ENCODE data around the gene GTPBP4. TPM values are rescaled to one million over a fixed set of nuclear protein-coding genes. Genes with fewer than 3 reads are reported as not detected.
A peak's percentile ranks its signal among the peaks of the same experiment; 100 is the strongest.

Gene GTPBP4
- total and polyA plus RNA-seq, 9 of the 15 experiments (the other 6 are each of a cell fraction or from before 2014, with no cell fraction given): 79.0 to 155 (median 128) TPM

DNA sequence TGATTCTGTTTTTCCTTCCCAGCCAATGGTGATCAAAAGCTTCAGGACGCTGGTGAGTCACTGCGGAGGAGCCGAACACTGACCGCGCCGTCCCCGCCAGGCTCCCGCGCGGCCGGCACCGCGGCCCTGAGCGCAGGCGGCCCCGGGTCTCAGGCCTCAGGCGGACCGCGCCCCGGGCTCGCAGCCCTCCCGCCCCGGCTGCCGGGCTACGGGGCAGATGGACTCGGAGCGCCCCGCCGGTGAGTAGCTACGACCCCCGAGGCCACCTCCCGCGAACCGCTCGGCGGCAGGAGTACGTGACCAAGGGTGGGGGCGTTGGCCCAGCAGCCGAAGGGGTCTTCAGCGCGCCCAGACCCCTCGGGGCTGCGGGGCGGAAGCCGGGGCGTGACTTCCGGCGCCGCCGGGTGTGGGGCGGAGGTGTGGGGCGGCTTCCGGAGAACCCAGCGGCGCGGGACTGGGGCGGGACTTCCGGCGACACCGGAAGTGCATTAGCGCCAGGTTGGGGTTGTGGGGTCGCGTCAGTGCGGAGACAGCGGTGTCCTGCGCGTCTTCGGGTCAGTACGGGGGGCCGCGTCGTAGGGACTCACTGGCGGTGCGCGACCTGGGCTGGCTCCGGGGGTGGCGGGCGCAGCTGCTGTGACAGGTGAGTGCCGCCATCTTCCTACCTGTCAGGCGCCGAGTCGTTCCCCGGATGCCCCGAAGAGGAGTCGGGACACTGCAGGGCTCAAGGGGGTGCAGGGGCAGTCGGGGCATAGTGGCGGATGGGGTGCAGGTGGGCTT is 68.3 kb downstream of the GTPBP4 start, which contains the start of gene WDR37 (continued):
- TF ChIP-seq, protein P1, sequence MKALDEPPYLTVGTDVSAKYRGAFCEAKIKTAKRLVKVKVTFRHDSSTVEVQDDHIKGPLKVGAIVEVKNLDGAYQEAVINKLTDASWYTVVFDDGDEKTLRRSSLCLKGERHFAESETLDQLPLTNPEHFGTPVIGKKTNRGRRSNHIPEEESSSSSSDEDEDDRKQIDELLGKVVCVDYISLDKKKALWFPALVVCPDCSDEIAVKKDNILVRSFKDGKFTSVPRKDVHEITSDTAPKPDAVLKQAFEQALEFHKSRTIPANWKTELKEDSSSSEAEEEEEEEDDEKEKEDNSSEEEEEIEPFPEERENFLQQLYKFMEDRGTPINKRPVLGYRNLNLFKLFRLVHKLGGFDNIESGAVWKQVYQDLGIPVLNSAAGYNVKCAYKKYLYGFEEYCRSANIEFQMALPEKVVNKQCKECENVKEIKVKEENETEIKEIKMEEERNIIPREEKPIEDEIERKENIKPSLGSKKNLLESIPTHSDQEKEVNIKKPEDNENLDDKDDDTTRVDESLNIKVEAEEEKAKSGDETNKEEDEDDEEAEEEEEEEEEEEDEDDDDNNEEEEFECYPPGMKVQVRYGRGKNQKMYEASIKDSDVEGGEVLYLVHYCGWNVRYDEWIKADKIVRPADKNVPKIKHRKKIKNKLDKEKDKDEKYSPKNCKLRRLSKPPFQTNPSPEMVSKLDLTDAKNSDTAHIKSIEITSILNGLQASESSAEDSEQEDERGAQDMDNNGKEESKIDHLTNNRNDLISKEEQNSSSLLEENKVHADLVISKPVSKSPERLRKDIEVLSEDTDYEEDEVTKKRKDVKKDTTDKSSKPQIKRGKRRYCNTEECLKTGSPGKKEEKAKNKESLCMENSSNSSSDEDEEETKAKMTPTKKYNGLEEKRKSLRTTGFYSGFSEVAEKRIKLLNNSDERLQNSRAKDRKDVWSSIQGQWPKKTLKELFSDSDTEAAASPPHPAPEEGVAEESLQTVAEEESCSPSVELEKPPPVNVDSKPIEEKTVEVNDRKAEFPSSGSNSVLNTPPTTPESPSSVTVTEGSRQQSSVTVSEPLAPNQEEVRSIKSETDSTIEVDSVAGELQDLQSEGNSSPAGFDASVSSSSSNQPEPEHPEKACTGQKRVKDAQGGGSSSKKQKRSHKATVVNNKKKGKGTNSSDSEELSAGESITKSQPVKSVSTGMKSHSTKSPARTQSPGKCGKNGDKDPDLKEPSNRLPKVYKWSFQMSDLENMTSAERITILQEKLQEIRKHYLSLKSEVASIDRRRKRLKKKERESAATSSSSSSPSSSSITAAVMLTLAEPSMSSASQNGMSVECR (CRISPR knock-in tag; IDR thresholded peaks at IDR 0.05): no peak; the same call in 1 of the 2 replicates
- peak in 1 of 2 experiments; percentile 41; a peak in 1 of 4 replicates for TF ChIP-seq FOXA3 (CRISPR knock-in tag; conservative IDR thresholded peaks at IDR 0.05 in 1 of 2, IDR thresholded peaks at IDR 0.05 in 1 of 2)
- no peak for TF ChIP-seq ZNF146 (CRISPR knock-in tag; IDR thresholded peaks at IDR 0.05; ENCODE audit: unreplicated experiment)
- TF ChIP-seq ZNF586 (CRISPR knock-in tag; conservative IDR thresholded peaks at IDR 0.05): no peak
- TF ChIP-seq, protein P2, sequence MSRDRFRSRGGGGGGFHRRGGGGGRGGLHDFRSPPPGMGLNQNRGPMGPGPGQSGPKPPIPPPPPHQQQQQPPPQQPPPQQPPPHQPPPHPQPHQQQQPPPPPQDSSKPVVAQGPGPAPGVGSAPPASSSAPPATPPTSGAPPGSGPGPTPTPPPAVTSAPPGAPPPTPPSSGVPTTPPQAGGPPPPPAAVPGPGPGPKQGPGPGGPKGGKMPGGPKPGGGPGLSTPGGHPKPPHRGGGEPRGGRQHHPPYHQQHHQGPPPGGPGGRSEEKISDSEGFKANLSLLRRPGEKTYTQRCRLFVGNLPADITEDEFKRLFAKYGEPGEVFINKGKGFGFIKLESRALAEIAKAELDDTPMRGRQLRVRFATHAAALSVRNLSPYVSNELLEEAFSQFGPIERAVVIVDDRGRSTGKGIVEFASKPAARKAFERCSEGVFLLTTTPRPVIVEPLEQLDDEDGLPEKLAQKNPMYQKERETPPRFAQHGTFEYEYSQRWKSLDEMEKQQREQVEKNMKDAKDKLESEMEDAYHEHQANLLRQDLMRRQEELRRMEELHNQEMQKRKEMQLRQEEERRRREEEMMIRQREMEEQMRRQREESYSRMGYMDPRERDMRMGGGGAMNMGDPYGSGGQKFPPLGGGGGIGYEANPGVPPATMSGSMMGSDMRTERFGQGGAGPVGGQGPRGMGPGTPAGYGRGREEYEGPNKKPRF (IDR thresholded peaks at IDR 0.05; ENCODE audit: low read depth, low read length): no peak
- peak; percentile 82; the same call in 1 of the 2 replicates for TF ChIP-seq ZBTB26 (CRISPR knock-in tag; IDR thresholded peaks at IDR 0.05)
- no peak for TF ChIP-seq FOXK1 (CRISPR knock-in tag; IDR thresholded peaks at IDR 0.05; ENCODE audit: borderline replicate concordance)
- peak; percentile 38 to 51; a peak in 3 of 4 replicates for TF ChIP-seq NRF1 (conservative IDR thresholded peaks at IDR 0.05 in 1 of 2, IDR thresholded peaks at IDR 0.05 in 1 of 2)
- peak; percentile 63; the same call in 1 of the 2 replicates for TF ChIP-seq ZC3H4 (CRISPR knock-in tag; IDR thresholded peaks at IDR 0.05; ENCODE audit: borderline replicate concordance)
- TF ChIP-seq JUND (IDR thresholded peaks at IDR 0.05; ENCODE audit: borderline replicate concordance, low read depth, low read length): peak; percentile 70
- peak; percentile 42; the same call in 1 of the 3 replicates for TF ChIP-seq JUND (tag; IDR thresholded peaks at IDR 0.05; ENCODE audit: borderline replicate concordance, low read depth, low read length)
- TF ChIP-seq HCFC1 (IDR thresholded peaks at IDR 0.05; ENCODE audit: low read depth, low read length): peak; percentile 78
- TF ChIP-seq ESRRA (IDR thresholded peaks at IDR 0.05; ENCODE audit: borderline replicate concordance, low read depth): no peak
- no peak for TF ChIP-seq NR2F6 (CRISPR knock-in tag; IDR thresholded peaks at IDR 0.05)
- no peak for TF ChIP-seq MAFF (IDR thresholded peaks at IDR 0.05; ENCODE audit: low read length)
- TF ChIP-seq RUNX1 (IDR thresholded peaks at IDR 0.05; ENCODE audit: low read depth): no peak
- TF ChIP-seq, protein P3, sequence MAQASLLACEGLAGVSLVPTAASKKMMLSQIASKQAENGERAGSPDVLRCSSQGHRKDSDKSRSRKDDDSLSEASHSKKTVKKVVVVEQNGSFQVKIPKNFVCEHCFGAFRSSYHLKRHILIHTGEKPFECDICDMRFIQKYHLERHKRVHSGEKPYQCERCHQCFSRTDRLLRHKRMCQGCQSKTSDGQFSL (CRISPR knock-in tag; IDR thresholded peaks at IDR 0.05): 0 out of 2 replicates have a peak, but pooled peaks have one; percentile 8
- TF ChIP-seq, protein P3 (tag; IDR thresholded peaks at IDR 0.05): no peak
- no peak for TF ChIP-seq ZSCAN29 (IDR thresholded peaks at IDR 0.05)

Measured in K562 (cell line).